H1 (cell line): ENCODE results near the gene TMEM9B.

ENCODE experiments used
- POLR2A ChIP-seq, 2 experiments: IDR thresholded peaks; 1 replicate in 1 of 2; 2 replicates in 1 of 2; pipeline ENCODE4 v1.6.1; 2011; ENCODE audit warnings: low read depth in 2 of 2, low read length in 2 of 2, mild to moderate bottlenecking in 2 of 2; ENCODE audit errors: control extremely low read depth in 1 of 2
- TAF1 ChIP-seq: IDR thresholded peaks from 2 replicates; pipeline ENCODE4 v1.6.1; 2011; ENCODE audit warnings: mild to moderate bottlenecking, low read depth, low read length
- TCF12 ChIP-seq: IDR thresholded peaks from 2 replicates; pipeline ENCODE4 v1.6.1; 2011; ENCODE audit warnings: low read depth, mild to moderate bottlenecking, low read length
- YY1 ChIP-seq: IDR thresholded peaks from 2 replicates; pipeline ENCODE4 v1.6.1; 2011; ENCODE audit warnings: low read depth, mild to moderate bottlenecking, low read length

GRCh38 chr11:8988329-8989234 lies 24.3 kb upstream of the TMEM9B start:
- no peak for TF ChIP-seq POLR2A (IDR thresholded peaks at IDR 0.05; ENCODE audit: control extremely low read depth in 1 of 2, low read depth in 2 of 2, low read length in 2 of 2)
- TF ChIP-seq YY1: no peak
- TF ChIP-seq TCF12: no peak
- no peak for TF ChIP-seq TAF1
